ENCODE data around the gene FBXO31. TPM values are rescaled to one million over a fixed set of nuclear protein-coding genes. Genes with fewer than 3 reads are reported as not detected.

FBXO31 gene
- total and polyA plus RNA-seq, 2 of the 13 experiments (the other 11 are each of a cell fraction or from before 2014, with no cell fraction given): 92.4 to 101 TPM

- peak; percentile 85 for TF ChIP-seq JARID2 (CRISPR knock-in tag; IDR thresholded peaks at IDR 0.05; ENCODE audit: insufficient replicate concordance)
- peak; percentile 46; the same call in 1 of the 2 replicates for TF ChIP-seq CHD2 (IDR thresholded peaks at IDR 0.05; ENCODE audit: low read depth, low read length)
- TF ChIP-seq SOX5 (CRISPR knock-in tag; IDR thresholded peaks at IDR 0.05; ENCODE audit: borderline replicate concordance): peak; percentile 66; the same call in 1 of the 2 replicates
- no peak for TF ChIP-seq ZNF652 (CRISPR knock-in tag; IDR thresholded peaks at IDR 0.05; ENCODE audit: borderline replicate concordance, low read depth)
- TF ChIP-seq ZFP37 (CRISPR knock-in tag; IDR thresholded peaks at IDR 0.05; ENCODE audit: borderline replicate concordance): no peak; the same call in 1 of the 2 replicates
- TF ChIP-seq ATF1 (CRISPR knock-in tag; IDR thresholded peaks at IDR 0.05): peak; percentile 67; the same call in 1 of the 2 replicates
- TF ChIP-seq ZNF674 (CRISPR knock-in tag; IDR thresholded peaks at IDR 0.05; ENCODE audit: low read depth): peak; percentile 98
- peak; percentile 45; the same call in 1 of the 2 replicates for TF ChIP-seq JDP2 (CRISPR knock-in tag; IDR thresholded peaks at IDR 0.05; ENCODE audit: borderline replicate concordance)
- TF ChIP-seq IRX3 (CRISPR knock-in tag; IDR thresholded peaks at IDR 0.05; ENCODE audit: borderline replicate concordance, low read depth): peak; percentile 96
- no peak for TF ChIP-seq CC2D1A (CRISPR knock-in tag; IDR thresholded peaks at IDR 0.05)
- TF ChIP-seq PITX1 (CRISPR knock-in tag; IDR thresholded peaks at IDR 0.05): peak; percentile 76
- TF ChIP-seq ZNF749 (CRISPR knock-in tag; IDR thresholded peaks at IDR 0.05; ENCODE audit: borderline replicate concordance): peak; percentile 80; the same call in 1 of the 2 replicates
- no peak for TF ChIP-seq TFDP1 (CRISPR knock-in tag; IDR thresholded peaks at IDR 0.05; ENCODE audit: borderline replicate concordance)
- TF ChIP-seq ZNF781 (CRISPR knock-in tag; IDR thresholded peaks at IDR 0.05; ENCODE audit: borderline replicate concordance, not compliant biosample characterization): no peak
- TF ChIP-seq SSRP1 (CRISPR knock-in tag; IDR thresholded peaks at IDR 0.05): peak; percentile 37; the same call in 1 of the 2 replicates
- peak; percentile 74; the same call in 1 of the 2 replicates for TF ChIP-seq ZNF614 (CRISPR knock-in tag; IDR thresholded peaks at IDR 0.05; ENCODE audit: borderline replicate concordance)
- TF ChIP-seq ZNF770 (CRISPR knock-in tag; IDR thresholded peaks at IDR 0.05): peak; percentile 64
- TF ChIP-seq GABPB1 (CRISPR knock-in tag; IDR thresholded peaks at IDR 0.05): peak; percentile 90
- peak; percentile 99 for TF ChIP-seq SAP130 (CRISPR knock-in tag; IDR thresholded peaks at IDR 0.05; ENCODE audit: low read depth)
- TF ChIP-seq NFYC (CRISPR knock-in tag; IDR thresholded peaks at IDR 0.05): peak; percentile 90
- TF ChIP-seq ZNF124 (CRISPR knock-in tag; IDR thresholded peaks at IDR 0.05): peak; percentile 75; the same call in 1 of the 2 replicates
- peak; percentile 96 for TF ChIP-seq ZNF274 (CRISPR knock-in tag; IDR thresholded peaks at IDR 0.05)
- TF ChIP-seq PHF8 (CRISPR knock-in tag; IDR thresholded peaks at IDR 0.05): peak; percentile 86
- no peak; the same call in 1 of the 2 replicates for TF ChIP-seq RFX5 (IDR thresholded peaks at IDR 0.05; ENCODE audit: low read depth, low read length)
- TF ChIP-seq MEIS1 (CRISPR knock-in tag; IDR thresholded peaks at IDR 0.05; ENCODE audit: borderline replicate concordance): peak; percentile 84
- TF ChIP-seq ESRRA (CRISPR knock-in tag; IDR thresholded peaks at IDR 0.05; ENCODE audit: low read depth): peak; percentile 84
- TF ChIP-seq KAT8 (CRISPR knock-in tag; IDR thresholded peaks at IDR 0.05): peak; percentile 77
These were observed 8.6 kb upstream of the FBXO31 start, which contains the start of gene MAP1LC3B (continued) for GRCh38 chr16:87391950-87392820.

Measured in HepG2 (cell line).